Activated CD4-positive, alpha-beta T cell treated with anti-CD3 and anti-CD28 coated beads for 4 hours (primary cell): ENCODE data around the gene CEP295NL.
"Not testable (repeated sequence)": the region's sequence is repeated elsewhere in the genome, so short reads cannot be mapped to it uniquely, and the experiment has no call there.

Source experiments
- DNase-seq, 2 donors: peaks; one replicate each; pipeline ENCODE4 v3.0.0-alpha.2; 2020

The CEP295NL gene

DNA sequence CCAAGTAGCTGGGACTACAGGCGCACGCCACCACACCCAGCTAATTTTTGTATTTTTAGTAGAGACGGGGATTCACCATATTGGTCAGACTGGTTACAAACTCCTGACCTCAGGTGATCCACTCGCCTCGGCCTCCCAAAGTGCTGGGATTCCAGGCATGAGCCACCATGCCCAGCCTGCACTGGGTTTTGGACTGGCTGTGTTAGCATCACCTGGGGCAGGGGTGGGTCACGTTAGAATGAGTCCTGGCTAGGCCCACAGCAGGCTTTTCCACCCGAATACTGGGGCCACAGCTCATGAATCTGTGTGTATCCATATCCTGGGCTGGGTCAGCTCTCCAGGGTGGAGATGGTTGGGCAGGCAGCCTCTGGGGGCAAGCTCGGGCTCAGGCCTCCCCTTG lies 770 bp downstream of the CEP295NL start:
- DNase-seq: not testable (repeated sequence)

DNA sequence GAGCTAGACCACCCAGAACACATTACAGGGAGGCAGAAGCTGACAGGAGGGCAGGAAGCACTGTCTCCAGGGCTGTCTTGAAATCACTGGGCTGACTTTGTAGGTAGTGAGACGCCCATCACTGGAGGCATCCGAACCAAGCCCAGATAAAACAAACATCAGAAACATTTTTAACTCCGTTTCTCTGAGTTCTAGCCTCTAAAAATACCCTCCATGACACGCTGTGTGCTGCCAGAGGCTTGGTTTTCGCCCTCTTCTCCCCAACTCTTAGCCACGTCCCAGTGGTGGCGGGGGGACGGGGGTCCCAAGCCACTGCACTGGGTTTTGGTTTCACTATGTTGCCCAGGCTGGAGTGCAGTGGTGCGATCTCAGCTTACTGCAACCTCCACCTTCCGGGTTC lies 1.2 kb downstream of the CEP295NL start:
- DNase-seq: no peak

DNA sequence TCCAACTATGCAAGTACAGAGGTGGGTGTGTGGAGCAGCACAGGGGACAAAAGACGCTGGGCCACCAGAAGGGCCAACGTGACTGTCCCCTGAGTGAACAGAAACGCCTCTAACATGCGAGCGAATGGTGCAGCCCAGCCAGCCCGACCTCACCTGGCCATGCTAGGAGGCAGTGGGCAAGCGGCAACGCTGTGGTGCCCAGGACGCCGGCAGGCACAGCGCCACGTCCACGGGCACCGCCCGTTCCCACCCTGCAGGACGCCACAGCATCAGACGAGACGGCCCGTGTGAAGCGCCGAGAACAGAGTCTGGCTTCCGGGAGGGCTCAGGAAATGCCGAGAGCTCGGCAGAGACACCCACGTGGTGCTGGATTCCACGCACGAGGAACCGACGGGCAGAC lies 2.2 kb downstream of the CEP295NL start:
- no peak for DNase-seq

DNA sequence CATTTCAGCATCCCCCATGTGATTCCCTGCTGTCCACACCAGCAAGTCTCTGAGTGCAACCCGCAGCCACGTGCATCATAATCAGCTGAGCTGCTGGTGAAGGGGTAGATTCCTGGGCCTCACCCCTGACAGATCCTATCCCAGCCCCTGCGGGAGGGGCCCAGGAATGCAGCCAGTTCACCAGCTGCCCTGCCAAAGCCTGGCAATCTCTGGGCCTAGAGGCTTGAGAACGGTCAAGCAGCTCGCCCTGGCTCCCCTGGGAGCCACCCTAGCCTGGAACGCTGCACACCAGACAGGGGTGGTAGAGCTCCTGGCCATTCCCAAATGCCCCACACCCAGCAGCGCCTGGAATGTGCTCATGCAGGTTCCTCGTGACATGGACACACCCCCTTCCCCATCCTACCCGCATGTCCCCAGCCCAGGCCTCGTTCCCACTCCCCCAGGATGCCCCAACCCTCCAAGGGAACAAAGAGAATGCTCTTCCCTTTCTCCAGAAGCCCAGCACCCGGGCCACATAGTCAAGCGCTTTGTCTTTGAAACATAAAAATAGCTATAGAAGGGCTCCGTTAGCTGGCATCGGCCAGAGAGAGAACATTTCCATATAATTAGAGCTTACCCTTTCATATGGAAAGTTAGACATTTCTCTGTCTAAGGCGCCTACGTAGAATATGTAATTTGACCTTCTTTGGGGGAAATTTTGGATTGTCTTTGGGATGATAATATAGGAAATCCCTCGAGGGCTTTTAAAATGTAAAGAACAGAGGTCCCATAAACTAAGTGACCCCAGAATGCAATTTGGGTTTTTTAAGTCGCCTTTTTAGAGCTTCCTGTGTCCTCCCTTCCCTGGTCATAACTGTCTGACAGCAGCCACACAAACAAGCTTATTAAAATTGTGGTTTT lies 3.4 kb downstream of the CEP295NL start:
- no peak for DNase-seq

DNA sequence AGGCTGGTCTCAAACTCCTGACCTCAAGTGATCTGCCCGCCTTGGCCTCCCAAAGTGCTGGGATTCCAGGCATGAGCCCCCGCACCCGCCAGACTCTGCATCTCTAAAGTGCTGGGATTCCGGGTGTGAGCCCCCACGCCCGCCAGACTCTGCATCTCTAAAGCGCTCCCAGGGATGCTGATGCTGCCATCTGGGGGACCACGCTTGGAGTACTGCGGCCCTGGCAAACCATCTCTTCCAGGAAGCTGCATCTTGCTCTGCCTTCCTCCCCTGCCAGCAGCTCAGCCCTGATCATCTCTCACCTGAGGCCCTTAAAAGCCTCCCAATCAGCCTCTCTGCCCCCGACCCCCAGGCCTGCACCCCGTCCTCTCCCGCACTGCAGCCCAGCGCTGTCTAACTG lies 4.1 kb downstream of the CEP295NL start:
- DNase-seq: no peak

DNA sequence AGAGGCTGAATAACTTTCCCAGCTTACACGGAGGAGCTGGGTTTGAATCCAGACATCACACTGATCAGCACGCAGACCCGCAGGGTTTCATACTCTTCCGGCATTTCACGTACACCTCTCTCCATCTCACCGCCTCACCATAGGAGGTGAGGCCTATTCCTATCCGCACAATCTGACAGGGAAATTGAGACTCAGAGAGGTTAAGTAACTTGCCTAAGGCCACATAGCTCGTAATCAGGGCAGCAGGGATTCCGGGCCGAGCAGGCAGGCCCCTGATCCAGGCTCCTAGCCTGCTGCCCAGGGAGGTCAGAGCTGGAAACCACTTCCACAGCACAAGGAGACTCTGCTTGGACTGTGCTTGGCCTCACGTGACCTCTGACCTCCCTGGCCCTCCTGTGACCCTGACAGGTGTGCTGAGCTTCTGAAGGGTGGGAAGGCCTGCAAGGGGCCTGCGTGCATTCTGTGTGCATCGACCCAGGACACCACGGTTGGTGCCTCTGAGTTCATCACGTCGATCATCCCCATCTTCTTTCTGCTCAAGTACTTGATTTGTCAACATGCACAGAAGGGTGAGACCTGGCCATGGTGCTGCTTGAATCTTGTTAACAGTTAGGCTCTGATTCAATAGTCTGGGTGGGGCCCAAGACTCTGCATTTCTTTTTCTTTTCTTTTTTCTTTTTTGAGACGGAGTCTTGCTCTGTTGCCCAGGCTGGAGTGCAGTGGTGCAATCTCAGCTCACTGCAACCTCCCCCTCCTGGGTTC lies 4.7 kb downstream of the CEP295NL start:
- no peak for DNase-seq

DNA sequence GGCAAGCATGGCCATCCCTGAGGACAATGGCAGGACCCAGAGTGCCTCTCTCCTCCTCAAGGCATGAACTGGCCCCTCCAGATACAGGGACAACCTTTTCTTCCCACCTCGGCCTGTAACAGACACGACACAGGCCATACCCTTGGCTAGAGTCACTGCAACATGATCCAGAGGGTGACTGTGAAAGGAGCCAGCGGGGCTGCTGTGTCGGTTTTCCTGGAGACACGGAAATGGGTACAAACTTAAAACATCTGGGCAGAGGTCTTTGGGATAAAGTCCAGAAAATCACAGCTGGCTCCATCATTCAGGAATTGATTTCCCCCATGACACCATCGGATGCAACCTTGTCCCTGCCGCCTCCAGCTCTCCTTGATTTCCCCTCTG lies 5.3 kb downstream of the CEP295NL start:
- DNase-seq: no peak

DNA sequence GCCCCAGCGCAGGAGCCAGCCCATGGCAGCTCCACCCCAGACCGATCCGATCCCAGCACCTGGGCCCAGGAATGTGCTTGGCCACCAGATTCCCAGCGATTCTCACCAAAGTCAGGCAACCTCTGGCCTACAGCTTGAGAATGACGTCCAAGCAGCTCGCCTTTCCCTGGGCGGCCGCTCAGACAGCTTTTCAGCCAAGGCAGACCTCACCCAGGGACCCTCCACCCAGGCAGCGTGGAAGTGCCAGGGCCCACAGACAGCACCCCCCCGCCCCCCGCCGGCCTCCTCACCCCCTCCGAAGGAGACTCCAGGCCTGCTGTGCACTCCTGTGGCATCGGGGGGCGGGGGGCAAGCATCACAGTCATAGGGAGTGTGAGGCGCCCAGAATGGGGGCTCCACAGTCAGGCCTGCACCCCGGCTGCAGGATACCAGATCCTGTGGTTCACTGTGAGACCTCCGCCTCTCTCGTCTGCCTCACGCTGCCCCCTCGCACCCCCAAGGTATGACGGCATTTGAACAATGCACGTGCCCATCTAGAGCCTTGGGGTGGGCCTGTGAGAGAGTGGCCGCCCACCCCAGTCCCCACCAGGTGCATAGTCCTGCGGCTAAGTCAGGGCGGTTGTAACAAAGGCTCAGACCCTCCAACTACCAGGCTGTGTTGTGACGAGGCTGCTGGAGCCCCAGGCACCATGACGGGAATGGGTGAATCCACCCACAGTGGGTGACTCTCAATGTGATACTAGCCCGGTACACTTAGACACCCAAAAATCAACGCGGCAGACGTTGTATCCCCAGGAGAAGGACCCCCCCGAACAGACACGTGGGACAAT lies 6.0 kb downstream of the CEP295NL start:
- no peak for DNase-seq

DNA sequence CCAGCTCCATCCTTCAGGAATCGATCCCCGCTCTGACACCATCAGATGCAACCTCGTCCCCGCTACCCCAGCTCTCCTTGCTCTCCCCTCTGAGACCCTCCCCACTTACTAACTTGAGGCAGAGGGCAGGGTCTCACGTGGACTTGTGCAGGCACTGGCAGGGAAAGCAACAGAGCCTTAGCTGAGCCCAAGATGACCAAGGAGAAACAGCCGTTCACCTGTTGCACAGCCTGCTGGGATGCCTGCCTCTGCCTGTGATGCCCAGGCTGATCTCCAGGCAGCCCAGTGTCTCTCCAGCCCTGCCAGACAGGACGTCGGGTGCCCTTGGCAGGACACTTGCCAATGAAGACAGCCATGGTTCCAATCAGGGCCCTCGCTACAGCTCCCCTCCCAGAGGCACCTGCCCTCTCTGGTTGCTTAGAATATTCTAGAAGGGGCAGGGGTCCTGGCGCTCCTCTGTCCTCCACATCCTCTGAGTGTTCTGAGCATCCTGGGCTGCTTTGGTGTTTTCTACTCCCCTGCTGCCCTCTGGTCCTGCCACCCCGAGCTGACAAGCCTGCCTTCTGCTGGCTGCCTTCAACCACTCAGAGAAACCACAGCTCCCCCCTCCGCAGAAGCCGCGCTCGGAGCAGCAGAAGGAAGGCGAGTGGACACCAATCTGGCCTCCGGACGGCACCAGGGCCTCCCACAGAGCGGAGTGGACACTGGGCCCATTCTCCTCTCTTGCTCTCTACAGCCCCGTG lies 6.7 kb downstream of the CEP295NL start:
- DNase-seq: no peak

DNA sequence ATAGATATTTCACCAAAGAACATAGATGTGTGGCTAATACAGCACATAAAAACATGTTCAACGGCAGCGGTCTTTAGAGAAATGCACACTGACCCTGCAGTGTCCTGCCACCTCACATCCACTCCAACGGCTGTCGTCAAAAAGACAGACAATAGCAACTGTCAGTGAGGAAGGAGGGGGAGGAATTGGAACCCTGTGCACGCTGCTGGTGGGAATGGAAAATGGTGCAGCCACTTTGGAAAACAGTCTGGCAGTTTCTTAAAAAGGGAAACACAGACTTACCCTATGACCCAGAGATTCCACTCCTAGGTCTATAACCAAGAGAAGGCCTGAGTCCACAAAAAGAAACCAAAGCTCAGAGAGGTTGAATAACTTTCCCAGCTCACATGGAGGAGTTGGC lies 7.7 kb downstream of the CEP295NL start:
- no peak for DNase-seq

DNA sequence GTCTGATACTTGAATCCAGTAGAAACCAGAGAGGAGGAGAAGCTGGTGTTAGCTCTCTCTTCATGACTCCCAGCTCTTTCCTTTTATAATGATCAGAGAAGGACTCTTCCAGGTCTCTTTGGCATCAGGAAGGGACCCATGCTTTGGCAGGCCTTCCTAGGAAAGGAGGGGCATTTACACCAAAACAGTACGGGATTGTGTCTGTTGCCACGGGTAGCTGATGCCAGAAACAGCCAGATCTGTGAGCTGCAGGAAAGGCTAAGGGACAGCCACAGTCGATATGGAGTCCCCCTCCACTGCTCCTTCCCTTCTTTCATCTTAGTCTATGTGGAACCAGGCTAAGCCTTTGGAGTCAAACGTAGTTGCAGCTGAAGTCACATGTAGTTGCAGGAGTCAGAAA lies 9.3 kb downstream of the CEP295NL start:
- no peak for DNase-seq

DNA sequence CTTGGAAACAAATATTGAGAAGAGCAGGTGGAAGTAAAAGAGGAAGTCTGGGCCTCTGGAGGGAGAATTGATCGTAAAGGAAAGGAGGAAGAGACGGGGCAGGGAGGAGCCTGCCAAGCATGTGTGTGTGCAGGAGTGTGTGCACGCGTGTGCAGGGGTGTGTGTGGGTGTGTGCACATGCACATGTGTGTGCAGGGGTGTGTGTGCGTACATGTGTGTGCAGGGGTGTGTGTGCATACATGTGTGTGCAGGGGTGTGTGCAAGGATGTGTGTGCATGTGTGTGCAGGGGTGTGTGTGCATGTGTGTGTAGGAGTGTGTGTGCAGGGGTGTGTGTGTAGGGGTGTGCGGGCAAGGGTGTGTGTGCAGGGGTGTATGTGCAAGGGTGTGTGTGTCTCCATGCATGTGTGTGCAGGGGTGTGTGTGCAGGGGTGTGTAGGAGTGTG lies 10.0 kb downstream of the CEP295NL start:
- no peak for DNase-seq

DNA sequence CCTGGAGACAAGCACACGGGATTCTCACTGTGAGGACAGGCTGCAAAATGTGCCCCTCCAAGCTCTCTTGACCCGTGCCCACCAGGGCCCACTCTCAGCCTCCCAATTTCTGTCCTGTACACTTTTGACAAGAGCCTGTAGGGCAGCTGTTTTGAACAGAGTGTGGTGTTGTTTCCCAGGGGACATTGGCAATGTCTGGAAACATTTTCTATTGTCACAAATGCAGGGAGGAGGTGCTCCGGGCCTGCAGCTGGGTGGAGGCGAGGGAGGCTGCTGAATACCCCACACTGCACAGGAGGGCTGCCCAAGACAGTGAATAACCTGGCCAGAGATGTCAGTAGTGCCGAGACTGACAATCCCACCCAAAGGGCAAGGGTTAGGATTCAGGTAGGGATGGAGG lies 10.5 kb downstream of the CEP295NL start:
- no peak for DNase-seq

DNA sequence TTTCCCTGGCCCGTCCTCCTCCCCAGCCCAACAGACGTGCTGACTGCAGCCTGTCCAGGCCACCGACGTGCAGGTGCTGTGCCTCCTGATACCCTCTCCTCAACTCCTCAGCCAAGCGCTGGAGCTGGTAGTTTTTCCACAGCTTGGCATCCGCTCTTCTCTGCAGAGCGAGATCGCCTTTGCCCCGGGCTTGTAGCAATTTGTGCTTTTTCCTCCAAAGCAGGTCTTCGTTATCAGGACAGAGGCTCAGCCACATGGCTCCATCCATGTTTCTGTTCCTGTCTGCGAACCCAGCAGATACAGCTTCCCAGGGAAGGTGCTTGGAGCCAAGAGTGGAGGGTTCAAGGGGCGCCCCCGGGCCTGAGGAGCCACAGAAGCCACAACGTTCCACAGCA lies 10.9 kb downstream of the CEP295NL start:
- no peak for DNase-seq

DNA sequence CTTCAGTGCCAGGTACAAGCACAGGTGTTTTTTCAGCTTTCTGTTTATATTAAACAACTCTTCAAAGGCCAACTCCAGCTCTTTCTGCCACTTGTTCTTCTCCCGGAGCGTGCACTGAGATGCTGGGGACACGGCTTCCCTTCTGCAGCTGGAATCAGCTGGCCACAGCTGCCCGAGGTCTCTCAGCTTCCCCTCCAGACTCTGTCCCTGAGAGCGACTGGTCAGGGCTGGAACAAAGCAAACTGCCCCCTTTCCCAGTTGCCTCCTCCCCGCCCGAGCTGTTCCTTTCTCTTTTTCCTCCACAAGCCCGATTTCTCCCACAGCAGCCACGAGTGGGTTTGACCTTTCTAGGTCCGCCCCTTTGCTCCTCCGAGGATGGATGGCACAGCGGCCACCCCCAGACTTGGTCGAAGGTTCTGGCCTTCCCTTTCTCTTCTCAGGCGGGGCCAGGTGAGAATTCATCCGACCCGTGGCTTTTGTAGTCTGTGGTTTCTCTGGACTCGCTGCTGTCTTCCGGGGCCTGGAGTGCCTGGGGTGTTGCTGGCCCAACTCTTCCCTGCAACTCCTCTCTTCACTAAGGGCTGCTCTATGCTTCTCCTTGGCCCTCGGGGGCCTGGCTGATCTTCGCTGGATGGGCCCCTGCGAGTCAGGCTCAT lies 11.5 kb downstream of the CEP295NL start:
- no peak for DNase-seq

DNA sequence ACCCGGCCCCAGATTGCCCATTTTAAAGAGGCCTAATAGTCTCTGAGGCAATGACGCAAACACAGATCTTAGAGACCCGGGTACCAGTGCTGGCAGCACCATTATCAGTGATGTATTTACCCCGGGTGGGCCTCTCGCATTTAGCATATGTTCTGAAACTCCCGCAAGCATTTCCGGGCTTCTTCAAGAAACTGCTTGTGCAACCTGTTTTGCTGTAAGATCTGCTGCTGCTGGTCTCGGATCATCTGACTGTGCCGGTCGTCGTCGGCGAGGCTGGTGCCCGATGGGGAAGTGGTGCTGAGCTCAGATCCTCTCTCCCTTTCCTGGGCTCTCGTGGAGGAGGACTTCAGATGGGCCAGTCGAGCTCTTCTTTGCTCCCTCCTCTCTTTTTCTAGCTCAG lies 12.5 kb downstream of the CEP295NL start:
- DNase-seq: peak; percentile 24 to 32

DNA sequence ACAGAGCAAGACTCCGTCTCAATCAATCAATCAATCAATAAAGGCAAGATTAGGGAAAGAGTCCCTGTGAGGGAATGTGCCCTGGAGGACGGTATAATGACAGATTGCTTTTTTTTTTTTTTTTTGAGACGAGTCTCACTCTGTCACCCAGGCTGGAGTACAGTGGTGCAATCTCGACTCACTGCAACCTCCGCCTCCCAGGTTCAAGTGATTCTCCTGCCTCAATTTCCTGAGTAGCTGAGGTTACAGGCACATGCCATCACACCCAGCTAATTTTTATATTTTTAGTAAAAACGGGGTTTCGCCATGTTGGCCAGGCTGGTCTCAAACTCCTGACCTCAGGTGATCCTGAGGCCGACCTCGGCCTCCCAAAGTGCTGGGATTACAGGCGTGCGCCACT lies 12.9 kb downstream of the CEP295NL start:
- DNase-seq: not testable (repeated sequence)

DNA sequence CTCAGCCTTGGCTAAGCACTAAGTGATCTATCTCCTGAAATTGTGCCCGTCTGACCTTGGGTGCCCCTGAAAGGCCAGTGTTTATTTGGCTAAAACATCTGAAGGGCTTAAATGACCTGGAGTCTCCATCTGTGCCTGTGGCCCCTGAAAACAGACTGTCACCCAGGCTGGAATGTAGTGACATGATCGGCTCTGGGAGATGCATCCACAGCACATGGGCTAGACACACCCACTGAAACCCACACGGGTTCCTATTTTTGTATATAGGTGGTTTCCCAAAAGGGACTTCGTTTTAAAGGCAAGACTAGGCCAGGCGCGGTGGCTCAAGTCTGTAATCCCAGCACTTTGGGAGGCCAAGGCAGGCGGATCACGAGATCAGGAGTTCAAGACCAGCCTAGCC lies 13.5 kb downstream of the CEP295NL start:
- peak in 1 of 2 donors; percentile 18 for DNase-seq

DNA sequence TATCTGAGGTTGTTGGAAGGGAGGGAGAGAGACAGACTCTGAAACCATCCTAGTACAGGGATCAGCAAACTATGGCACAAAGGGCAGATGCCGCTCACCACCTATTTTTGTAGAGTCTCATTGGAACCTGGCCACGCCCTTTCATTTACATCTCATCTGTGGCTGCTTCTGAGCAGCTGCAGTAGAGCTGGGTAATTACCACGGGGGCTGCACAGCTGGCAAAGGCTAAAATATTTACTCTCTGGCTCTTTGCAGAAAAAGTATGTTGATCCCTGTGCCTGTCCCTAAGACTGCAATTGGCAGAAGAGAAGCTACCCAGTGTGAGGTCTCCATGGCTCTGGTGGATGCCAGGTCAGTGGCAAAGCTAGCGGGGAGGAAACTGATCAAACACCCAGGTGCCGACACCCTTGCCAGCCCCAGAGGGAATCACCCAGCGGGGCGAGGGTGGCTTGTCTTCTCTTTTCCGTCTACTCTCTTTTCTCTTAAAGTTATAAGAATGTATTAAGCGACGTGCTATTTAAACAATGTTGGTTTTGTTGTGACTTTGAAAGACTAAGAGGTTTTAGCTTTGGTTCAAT lies 14.0 kb downstream of the CEP295NL start:
- DNase-seq: no peak

DNA sequence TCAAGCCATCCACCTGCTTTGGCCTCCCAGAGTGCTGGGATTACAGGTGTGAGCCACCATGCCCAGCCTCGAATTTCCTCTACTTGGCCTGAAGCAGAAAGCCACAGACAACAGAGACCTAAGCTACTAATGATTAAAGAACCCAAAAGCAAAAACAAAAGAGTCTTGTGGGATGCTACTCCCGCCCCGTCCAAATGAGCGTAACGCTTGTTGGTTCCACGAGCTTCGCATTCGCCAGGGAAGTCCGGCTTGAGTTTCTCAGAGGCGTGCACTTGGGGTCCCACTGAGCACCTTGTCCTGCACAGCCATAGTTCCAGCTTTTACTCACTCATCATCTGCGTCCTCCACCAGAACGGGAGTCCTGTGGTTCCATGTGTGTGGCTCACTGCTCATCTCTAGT lies 16.0 kb downstream of the CEP295NL start:
- DNase-seq: no peak

DNA sequence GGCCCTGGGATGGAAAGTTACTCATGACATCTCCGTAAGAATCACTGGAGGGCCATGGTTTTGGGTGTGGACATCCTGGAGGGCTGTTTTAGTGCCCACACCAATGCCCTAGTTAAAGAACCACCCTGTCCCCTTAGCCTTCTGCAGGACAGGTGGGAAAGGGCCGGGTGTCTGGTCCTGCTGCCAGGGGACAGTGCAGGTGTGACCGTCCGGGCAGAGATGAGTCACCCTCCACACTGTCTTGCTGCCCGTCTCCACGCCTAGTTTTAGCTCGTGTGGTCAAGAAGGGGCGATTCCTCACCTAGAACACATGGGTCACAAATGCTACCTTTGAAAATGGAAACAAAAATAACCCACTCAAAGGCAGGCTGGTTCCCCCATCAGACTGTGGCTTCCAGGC lies 17.0 kb downstream of the CEP295NL start:
- no peak for DNase-seq
